NB4 (cell line): Measurements from ENCODE around the gene CMYA5.

Experiments
- DNase-seq: peaks from one replicate; pipeline ENCODE4 v3.0.0; 2010; ENCODE audit warnings: low read depth
- H3K4me3 ChIP-seq: one replicate; pipeline ENCODE4 v1.5.1; 2011; ENCODE audit warnings: mild to moderate bottlenecking, low read depth, low read length, moderate library complexity
- CTCF ChIP-seq: IDR thresholded peaks from one replicate; pipeline ENCODE4 v1.5.1; 2012; ENCODE audit warnings: low read depth, low read length
- MAX ChIP-seq: IDR thresholded peaks from 2 replicates; pipeline ENCODE4 v1.6.1; 2011; ENCODE audit warnings: low read depth, low read length
- MYC ChIP-seq: IDR thresholded peaks from 2 replicates; pipeline ENCODE4 v1.6.1; 2011; ENCODE audit warnings: low read depth, low read length
- POLR2A ChIP-seq: IDR thresholded peaks from 2 replicates; pipeline ENCODE4 v1.6.1; 2011; ENCODE audit warnings: mild to moderate bottlenecking; ENCODE audit not compliant: insufficient read length; ENCODE audit errors: extremely low read depth

CMYA5 gene

GRCh38 chr5:79816014-79816413 lies 126.4 kb downstream of the CMYA5 start:
- DNase-seq: no peak
- H3K4me3 ChIP-seq: no peak overlapping the region
- TF ChIP-seq CTCF (no peak), MYC (no peak), MAX (no peak), POLR2A (no peak)

GRCh38 chr5:79820648-79821047 lies 131.0 kb downstream of the CMYA5 start:
- no peak overlapping the region for H3K4me3 ChIP-seq
- DNase-seq: no peak
- TF ChIP-seq MAX: no peak
- TF ChIP-seq CTCF: no peak
- no peak for TF ChIP-seq MYC
- no peak for TF ChIP-seq POLR2A

GRCh38 chr5:79824444-79824843 lies 134.8 kb downstream of the CMYA5 start:
- TF ChIP-seq MAX (no peak), MYC (no peak)
- no peak overlapping the region for H3K4me3 ChIP-seq
- no peak for DNase-seq

- no peak for DNase-seq
- H3K4me3 ChIP-seq: no peak overlapping the region
- TF ChIP-seq POLR2A (no peak), MAX (no peak), CTCF (no peak), MYC (no peak)
Observed at GRCh38 chr5:79825802-79826201, 136.2 kb downstream of the CMYA5 start.

GRCh38 chr5:79827159-79827629 lies 137.6 kb downstream of the CMYA5 start:
- DNase-seq: no peak
- H3K4me3 ChIP-seq: no peak overlapping the region
- no peak for TF ChIP-seq MAX
- TF ChIP-seq CTCF: no peak
- TF ChIP-seq POLR2A: no peak
- TF ChIP-seq MYC: no peak

- peak; percentile 13 for TF ChIP-seq CTCF
- no peak for TF ChIP-seq MAX
- DNase-seq: peak; percentile 25
- H3K4me3 ChIP-seq: no peak overlapping the region
Observed at GRCh38 chr5:79829260-79829659, 139.6 kb downstream of the CMYA5 start.
